Keratinocyte (primary cell): ENCODE measurements around the gene TARS3. TPM values are rescaled to one million over a fixed set of nuclear protein-coding genes. Genes with fewer than 3 reads are reported as not detected.

Experiments used
- DNase-seq: peaks from one replicate; pipeline ENCODE4 v3.0.0-alpha.2; 2011; ENCODE audit warnings: low read depth, missing footprints, low spot score
- FAIRE-seq: peaks from 2 replicates; lab custom pipeline; 2011; peaks lifted over from hg19 to GRCh38; lab: Jason Lieb, UNC
- H2AFZ ChIP-seq: 2 replicates; pipeline ENCODE4 v1.6.0; 2012; ENCODE audit warnings: low read length, control low read depth, inconsistent platforms; ENCODE audit not compliant: control insufficient read depth
- H3K27ac ChIP-seq: 2 replicates; pipeline ENCODE4 v1.5.1; 2011; ENCODE audit warnings: low read length; ENCODE audit not compliant: control insufficient read depth, insufficient read depth
- H3K27me3 ChIP-seq: 3 replicates; pipeline ENCODE4 v1.6.0; 2011; ENCODE audit warnings: low read length; ENCODE audit not compliant: control insufficient read depth, insufficient read depth; ENCODE audit errors: extremely low read depth
- H3K36me3 ChIP-seq, 2 experiments: 2 replicates in 1 of 2; 3 replicates in 1 of 2; pipeline ENCODE4 v1.5.1; 2011; ENCODE audit warnings: low read length in 2 of 2, mild to moderate bottlenecking in 1 of 2; ENCODE audit not compliant: control insufficient read depth in 2 of 2, insufficient read depth in 2 of 2; ENCODE audit errors: extremely low read depth in 1 of 2
- H3K4me1 ChIP-seq: 3 replicates; pipeline ENCODE4 v1.5.1; 2011; ENCODE audit warnings: low read length; ENCODE audit not compliant: control insufficient read depth, insufficient read depth; ENCODE audit errors: extremely low read depth
- H3K4me2 ChIP-seq: 3 replicates; pipeline ENCODE4 v1.6.0; 2011; ENCODE audit warnings: low read depth, low read length; ENCODE audit not compliant: control insufficient read depth, insufficient read depth; ENCODE audit errors: extremely low read depth
- H3K4me3 ChIP-seq, 3 experiments: fragments of 200-600 bp in 1 of 3; sonication (generic) in 1 of 3; 2 replicates in 2 of 3; 3 replicates in 1 of 3; pipeline ENCODE4 v1.5.1; 2011 to 2016; ENCODE audit warnings: low read length in 3 of 3, mild to moderate bottlenecking in 3 of 3, control low read depth in 2 of 3, inconsistent platforms in 1 of 3, low read depth in 1 of 3, mixed read lengths in 1 of 3, mixed run types in 1 of 3, moderate library complexity in 1 of 3; ENCODE audit not compliant: control insufficient read depth in 2 of 3, insufficient read depth in 2 of 3; ENCODE audit errors: extremely low read depth in 1 of 3
- H3K79me2 ChIP-seq: 2 replicates; pipeline ENCODE4 v1.6.0; 2012; ENCODE audit warnings: low read length; ENCODE audit not compliant: control insufficient read depth, insufficient read depth
- H3K9ac ChIP-seq: 3 replicates; pipeline ENCODE4 v1.6.0; 2011; ENCODE audit warnings: low read length; ENCODE audit not compliant: control insufficient read depth, insufficient read depth; ENCODE audit errors: extremely low read depth
- H3K9me1 ChIP-seq: 3 replicates; pipeline ENCODE4 v1.6.0; 2011; ENCODE audit warnings: low read length; ENCODE audit not compliant: control insufficient read depth, insufficient read depth; ENCODE audit errors: extremely low read depth
- H3K9me3 ChIP-seq: 2 replicates; pipeline ENCODE4 v1.5.1; 2012; ENCODE audit warnings: low read depth, low read length; ENCODE audit not compliant: control insufficient read depth
- H4K20me1 ChIP-seq: 3 replicates; pipeline ENCODE4 v1.6.0; 2011; ENCODE audit warnings: low read length; ENCODE audit not compliant: control insufficient read depth, insufficient read depth; ENCODE audit errors: extremely low read depth
- CTCF ChIP-seq, 3 experiments: IDR thresholded peaks in 1 of 3; conservative IDR thresholded peaks in 1 of 3; optimal IDR thresholded peaks in 1 of 3; 2 replicates in 2 of 3; 3 replicates in 1 of 3; pipeline versions ENCODE3 to v1.5.1; 2011; ENCODE audit warnings: low read length in 3 of 3, mild to moderate bottlenecking in 3 of 3, moderate library complexity in 2 of 3, control low read depth in 1 of 3, inconsistent platforms in 1 of 3; ENCODE audit not compliant: insufficient read depth in 2 of 3; ENCODE audit errors: extremely low read depth in 1 of 3
- EZH2 ChIP-seq: IDR thresholded peaks from one replicate; pipeline ENCODE4 v1.6.1; 2012; ENCODE audit warnings: inconsistent platforms, mild to moderate bottlenecking, low read length, moderate library complexity
- dilution Hi-C: fragments of 300-500 bp; cut with MboI; formaldehyde crosslinking; loops from one replicate; pipeline ENCODE4 v1.7.0; 2020; ENCODE audit warnings: low sequenced_read_pairs; ENCODE audit not compliant: extremely low pct_ligation_motif_present
- polyA plus RNA-seq, 5 experiments: library from polyadenylated mRNA; depleted of rRNA in 3 of 5; stranded (reverse) in 3 of 5; stranded (forward) in 1 of 5; unstranded in 1 of 5; fragments of >200 nt; gene quantifications; 1 replicate in 1 of 5; 2 replicates in 3 of 5; 3 replicates in 1 of 5; pipeline versions ENCODE4 v1.2.1 to v1.2.3, GENCODE V29; 2011 to 2012; ENCODE audit warnings: missing spikeins in 2 of 5, low read depth in 1 of 5, low replicate concordance in 1 of 5

The TARS3 gene
- polyA plus RNA-seq, 1 donor (not counting 4 experiments of a cell fraction or from before 2014, with no cell fraction given): 3.9 TPM

- no peak for FAIRE-seq
- Histone ChIP-seq H3K27me3 (no peaks in the 10 kb centered on the region), H3K9me1 (no peaks in the 10 kb centered on the region), H3K4me2 (no peak overlapping the region), H3K9me3 (no peaks in the 10 kb centered on the region), H3K36me3 (peaks cover 13 to 19% of the 10 kb centered on the region in 2 experiments), H3K79me2 (no peaks in the 10 kb centered on the region), H3K9ac (no peak overlapping the region), H2AFZ (no peak overlapping the region), H3K4me1 (peaks cover 16% of the 10 kb centered on the region), H3K4me3 (no peak overlapping the region), H3K27ac (no peak overlapping the region), H4K20me1 (no peaks in the 10 kb centered on the region)
- dilution Hi-C loops: no loop called here
- no peak for DNase-seq
- TF ChIP-seq CTCF (optimal IDR thresholded peaks at IDR 0.05 in 1 of 3, IDR thresholded peaks at IDR 0.05 in 1 of 3, conservative IDR thresholded peaks at IDR 0.05 in 1 of 3; ENCODE audit: extremely low read depth in 1 of 3, insufficient read depth in 2 of 3, low read length in 3 of 3) (no peak), EZH2 (no peak)
These were observed 84.6 kb downstream of the TARS3 start for GRCh38 chr15:101639667-101640066.

GRCh38 chr15:101637919-101638318 is 86.4 kb downstream of the TARS3 start:
- H3K9me3 ChIP-seq: no peaks in the 10 kb centered on the region
- peaks cover 11 to 13% of the 10 kb centered on the region in 2 experiments for H3K36me3 ChIP-seq
- H3K79me2 ChIP-seq: no peaks in the 10 kb centered on the region
- H3K4me2 ChIP-seq: peak overlapping the region; percentile 64
- no peaks in the 10 kb centered on the region for H3K9me1 ChIP-seq
- H3K4me3 ChIP-seq: no peak overlapping the region
- no peak for TF ChIP-seq EZH2
- no peak for TF ChIP-seq CTCF (optimal IDR thresholded peaks at IDR 0.05 in 1 of 3, IDR thresholded peaks at IDR 0.05 in 1 of 3, conservative IDR thresholded peaks at IDR 0.05 in 1 of 3; ENCODE audit: extremely low read depth in 1 of 3, insufficient read depth in 2 of 3, low read length in 3 of 3)
- H3K27me3 ChIP-seq: no peaks in the 10 kb centered on the region
- no peaks in the 10 kb centered on the region for H4K20me1 ChIP-seq
- no peak for DNase-seq
- peak overlapping the region; percentile 62 for H3K27ac ChIP-seq
- H2AFZ ChIP-seq: no peak overlapping the region
- peaks cover 16% of the 10 kb centered on the region for H3K4me1 ChIP-seq
- FAIRE-seq: no peak
- dilution Hi-C loops: no loop called here
- H3K9ac ChIP-seq: peak overlapping the region; percentile 61
